DMS114 treated with DMSO at 0.1 percent for 48 hours (cell line): ENCODE results near the gene DPPA2.
A peak's percentile ranks its signal among the peaks of the same experiment; 100 is the strongest.
"Not testable (repeated sequence)": the region's sequence is repeated elsewhere in the genome, so short reads cannot be mapped to it uniquely, and the experiment has no call there.

Experiments
- DNase-seq: peaks from one replicate; lab custom pipeline; 2025; ENCODE audit not compliant: unreplicated experiment; lab: John Stamatoyannopoulos, UW

Gene DPPA2

DNA sequence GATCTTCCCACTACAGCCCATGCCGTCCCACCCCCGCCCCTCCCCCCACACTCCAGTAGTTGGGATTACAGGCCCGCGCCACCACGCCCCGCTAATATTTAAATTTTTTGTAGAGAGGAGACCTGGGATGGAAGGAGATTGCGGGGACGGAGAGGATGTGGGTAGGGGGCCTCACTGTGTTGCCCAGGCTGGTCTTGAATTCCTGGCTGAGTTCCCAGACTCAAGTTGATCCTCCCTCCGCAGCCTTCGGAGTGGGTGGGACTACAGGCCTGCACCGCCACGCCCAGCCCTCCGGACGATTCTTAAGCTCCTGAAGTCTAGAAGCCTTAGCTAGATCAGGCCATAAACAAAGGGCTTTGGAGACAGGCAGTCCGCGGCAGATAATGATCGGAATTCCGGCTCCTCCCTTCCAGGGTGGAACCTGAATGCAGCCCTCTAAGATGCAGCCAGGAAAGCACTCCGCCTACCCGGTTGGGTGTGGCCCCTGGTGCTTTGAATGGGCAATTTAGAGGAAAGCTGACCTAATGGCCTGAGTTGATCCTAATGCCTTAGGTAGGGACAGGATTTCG is at the start of gene DPPA2:
Gene DPPA2, minus strand, starts transcription at position 356 of the 569 bp plus-strand sequence. CDS start 1,975 bp downstream, outside the sequence.
- DNase-seq = peak; percentile 62

GRCh38 chr3:109364088-109364487 is 47.8 kb upstream of the DPPA2 start:
- no peak for DNase-seq

GRCh38 chr3:109363634-109364033 is 47.3 kb upstream of the DPPA2 start:
- no peak for DNase-seq

DNA sequence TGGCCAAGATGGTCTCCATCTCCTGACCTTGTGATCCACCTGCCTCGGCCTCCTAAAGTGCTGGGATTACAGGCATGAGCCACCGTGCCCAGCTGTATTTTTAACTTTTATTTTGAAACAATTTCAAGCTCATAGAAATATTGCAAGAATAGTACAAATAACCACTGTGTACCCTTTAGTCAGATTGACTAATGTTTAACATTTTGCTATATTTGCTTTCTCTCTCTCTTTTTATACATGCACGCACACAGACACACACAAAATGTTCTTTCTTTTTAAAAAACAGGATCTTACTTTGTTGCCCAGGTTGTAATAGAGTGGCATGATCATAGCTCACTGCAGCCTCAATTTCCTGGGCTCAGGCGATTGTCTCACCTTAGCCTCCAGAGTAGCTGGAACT is 46.5 kb upstream of the DPPA2 start:
- DNase-seq = no peak

- not testable (repeated sequence) for DNase-seq
Observed at GRCh38 chr3:109358809-109359208, 42.5 kb upstream of the DPPA2 start.

DNA sequence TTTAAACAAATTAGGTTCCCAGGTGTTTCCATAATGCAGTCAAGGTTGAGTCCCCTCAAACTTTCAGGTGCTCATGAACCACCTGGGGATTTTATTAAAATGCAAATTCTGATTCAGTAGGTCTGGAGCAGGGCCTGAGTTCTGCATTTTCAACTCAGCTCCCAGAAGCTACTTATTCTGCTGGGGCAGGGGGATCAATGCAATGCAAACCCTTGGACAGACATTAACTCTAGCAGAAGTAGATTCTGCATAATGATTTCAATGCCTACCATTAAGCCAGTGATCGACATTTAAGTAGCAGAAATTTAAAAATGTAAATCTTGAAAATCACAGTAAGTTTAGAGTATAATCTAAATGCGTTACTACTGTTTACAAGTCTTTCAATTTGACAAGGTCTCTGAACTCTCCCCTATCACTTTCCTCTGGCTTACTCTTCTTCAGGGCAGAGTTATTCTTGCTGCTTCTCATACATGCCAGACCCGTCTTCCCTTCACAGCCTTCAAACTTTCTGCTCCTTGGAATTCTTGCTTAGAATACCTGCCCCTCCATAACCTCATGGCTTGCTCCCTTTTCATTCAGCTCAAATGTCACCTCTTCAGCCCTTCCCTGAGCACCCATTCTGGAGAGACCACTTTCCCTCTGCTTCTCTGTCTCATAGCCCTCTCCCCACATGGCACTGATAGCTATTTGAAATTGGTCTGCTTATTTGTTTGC is 40.3 kb upstream of the DPPA2 start:
- no peak for DNase-seq

DNA sequence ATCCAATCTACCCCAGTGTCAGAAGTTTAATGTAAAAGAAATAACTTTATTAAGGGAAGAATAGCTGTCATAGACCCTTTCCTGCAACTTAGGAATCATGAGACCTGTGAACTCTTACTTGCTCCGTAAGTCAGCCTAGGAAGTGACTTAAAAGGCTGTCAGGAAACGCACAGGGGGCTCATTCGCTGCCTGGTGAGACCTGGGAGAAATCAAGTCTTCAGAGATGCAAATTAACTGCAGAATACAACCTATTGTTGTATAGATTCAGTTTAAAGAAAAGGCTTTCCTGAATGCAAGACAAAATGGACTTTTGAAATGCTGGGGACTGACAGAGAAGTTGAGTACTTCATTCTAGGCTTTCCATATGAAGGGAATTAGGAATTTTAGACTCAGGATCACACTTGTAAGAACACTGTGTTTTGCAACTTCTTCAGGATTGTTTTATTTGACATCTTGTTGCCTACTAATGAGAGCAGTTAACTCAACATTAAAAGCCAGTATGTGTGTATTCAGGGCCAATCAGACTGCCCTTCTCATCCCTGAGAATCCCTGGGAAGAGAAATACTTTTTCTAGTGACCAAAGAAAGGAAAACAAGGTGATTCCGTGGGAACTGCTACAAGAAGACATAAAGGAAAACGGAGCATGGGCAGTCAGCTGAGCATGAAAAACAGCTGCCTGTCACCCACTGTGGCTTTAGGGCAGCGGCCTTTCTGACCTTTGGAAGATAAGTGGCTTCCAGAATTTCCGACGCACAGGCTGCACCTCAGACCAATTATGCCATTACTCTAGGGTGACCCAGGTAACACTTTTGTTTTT is 39.5 kb upstream of the DPPA2 start:
- no peak for DNase-seq

- DNase-seq = no peak
Observed at GRCh38 chr3:109353057-109353456, 36.7 kb upstream of the DPPA2 start.

DNA sequence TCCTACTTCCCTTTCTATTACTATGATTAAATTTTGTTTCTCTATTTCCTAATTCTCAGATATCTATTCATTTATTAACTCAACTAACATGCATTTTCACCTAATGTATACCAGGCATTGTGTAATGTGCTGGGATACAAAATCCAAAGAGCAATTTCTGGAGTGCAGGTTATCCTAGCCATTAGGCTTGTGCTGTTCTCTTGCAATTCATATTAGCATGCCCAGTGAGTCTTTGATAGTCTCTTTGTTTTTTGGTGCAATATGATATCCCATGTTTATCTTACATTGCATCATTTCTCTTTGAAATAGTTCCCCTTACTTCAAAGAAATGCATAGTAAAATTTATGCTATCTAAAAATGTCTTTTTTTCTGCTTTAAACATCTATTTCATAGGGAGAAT is 34.9 kb upstream of the DPPA2 start:
- DNase-seq = no peak

GRCh38 chr3:109346770-109347295 is 30.5 kb upstream of the DPPA2 start:
- no peak for DNase-seq

DNA sequence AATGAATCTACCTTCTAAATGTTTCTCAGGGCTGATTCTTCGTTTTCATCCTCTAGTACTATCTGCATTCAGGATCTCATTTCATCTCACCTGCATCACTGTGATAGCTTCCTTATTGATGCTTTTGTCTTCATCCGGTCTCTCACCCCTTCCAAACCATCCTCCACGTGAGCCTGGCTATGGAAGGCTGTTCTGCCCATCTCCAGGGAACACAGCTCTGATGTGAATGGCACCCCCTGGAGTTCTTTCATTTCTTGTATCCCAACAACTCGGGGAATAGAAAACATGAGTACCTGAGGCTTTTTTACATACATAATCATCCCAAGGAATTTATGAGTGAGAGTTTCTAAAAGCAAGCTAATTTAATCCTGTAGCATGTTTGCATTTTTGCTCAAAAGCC is 29.8 kb upstream of the DPPA2 start:
- no peak for DNase-seq

GRCh38 chr3:109339714-109340648 is 23.7 kb upstream of the DPPA2 start:
- no peak for DNase-seq

DNA sequence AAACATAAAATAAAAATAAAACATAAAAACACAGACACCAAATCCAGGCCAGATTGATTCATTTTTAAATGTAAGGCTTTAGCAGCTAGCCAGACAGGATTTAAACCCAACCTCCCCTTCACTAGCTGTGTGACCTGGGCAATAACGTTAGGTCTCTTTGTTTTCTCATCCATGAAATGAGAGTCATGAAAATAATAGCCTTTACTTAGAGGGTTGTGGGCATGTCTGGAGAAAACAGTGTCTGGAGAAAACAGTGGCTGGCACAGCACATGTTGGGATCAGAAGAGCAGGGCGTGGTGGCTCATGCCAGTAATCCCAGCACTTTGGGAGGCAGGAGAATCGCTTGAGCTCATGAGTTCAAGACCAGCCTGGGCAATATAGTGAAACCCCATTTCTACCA is 22.9 kb upstream of the DPPA2 start:
- DNase-seq = no peak

DNA sequence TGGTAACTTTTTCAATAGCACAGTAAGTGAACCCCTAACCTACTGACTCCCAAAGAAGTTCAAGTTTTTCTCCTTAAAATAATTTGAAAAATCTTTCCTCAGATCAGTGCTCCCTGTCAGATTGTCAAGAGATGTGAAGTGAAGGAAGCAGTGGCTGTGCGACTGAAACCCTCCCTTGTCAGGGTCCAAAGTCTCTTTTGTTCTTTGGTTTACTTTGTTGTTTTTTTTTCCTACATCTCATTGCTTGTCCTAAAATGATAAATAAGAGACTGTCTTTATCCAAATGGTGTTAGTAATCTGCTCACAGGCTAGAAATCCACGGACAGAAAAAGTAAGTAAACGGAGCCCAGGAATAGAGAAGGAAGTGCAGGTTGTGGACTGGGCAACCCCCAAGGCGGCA is 22.0 kb upstream of the DPPA2 start:
- no peak for DNase-seq

GRCh38 chr3:109337393-109337792 is 21.1 kb upstream of the DPPA2 start, which contains the start of gene DPPA4:
TSS of gene DPPA4 (minus strand) at chr3:109337546. CDS start at chr3:109337517, 29 bp downstream.
- no peak for DNase-seq

- no peak for DNase-seq
Observed at GRCh38 chr3:109336291-109336861, 20.1 kb upstream of the DPPA2 start.

- DNase-seq = no peak
Observed at GRCh38 chr3:109334572-109334971, 18.3 kb upstream of the DPPA2 start.

DNA sequence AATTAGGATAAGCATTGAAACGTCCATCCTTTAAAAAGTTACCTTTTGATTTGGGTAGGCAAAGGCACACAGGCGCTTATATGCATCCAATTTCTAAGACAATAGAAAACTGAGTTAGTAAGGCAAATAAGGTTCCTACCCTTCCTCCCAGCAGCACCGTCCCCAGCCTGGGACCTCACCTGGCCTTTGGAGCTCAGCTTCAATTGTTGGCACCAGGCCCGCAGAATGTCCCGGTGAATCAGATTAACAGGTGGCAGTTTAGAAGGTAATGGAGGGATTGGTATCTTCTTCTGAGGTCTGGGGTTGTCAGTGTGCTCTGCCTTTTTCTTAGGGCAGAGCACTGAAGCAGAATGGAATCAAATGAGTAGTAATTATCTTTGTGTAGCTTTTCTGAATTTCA is 15.4 kb upstream of the DPPA2 start:
- no peak for DNase-seq

DNA sequence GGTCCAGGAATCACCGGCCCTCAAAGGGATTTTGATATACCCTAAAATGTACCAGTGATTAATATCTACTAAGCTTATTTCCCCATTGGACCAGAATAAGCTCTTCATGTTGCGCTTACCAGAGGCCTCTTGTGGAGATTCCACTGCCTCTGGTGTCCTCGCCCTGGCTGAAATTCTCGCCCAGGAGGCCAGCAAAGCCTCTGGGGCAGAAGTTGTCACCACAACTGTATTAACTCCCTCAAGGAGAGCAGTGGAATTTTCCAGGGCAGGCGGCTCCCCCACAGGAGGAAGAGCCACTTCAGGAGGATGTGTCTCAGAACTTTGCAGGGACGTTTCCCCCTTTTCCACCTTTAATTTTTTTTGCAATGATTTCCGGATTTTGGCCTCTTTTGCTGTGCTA is 14.1 kb upstream of the DPPA2 start:
- no peak for DNase-seq

- no peak for DNase-seq
Observed at GRCh38 chr3:109328202-109328601, 11.9 kb upstream of the DPPA2 start.
